ENCODE measurements around the gene HIP1. TPM values are rescaled to one million over a fixed set of nuclear protein-coding genes. Genes with fewer than 3 reads are reported as not detected.

Gene HIP1
- total RNA-seq, 1 donor from 2014 or later: 39.2 TPM

- Mint-ChIP-seq H3K27me3 (ENCODE audit: insufficient read depth, low read depth) (peaks cover 5% of the 10 kb centered on the region), H3K36me3 (peaks cover 41% of the 10 kb centered on the region), H3K4me1 (peaks cover 6% of the 10 kb centered on the region), H3K9me3 (no peaks in the 10 kb centered on the region), H3K4me3 (no peak overlapping the region), H3K27ac (no peak overlapping the region)
- Histone ChIP-seq H2AFZ (replicated peaks) (no peak overlapping the region), H3K36me3 (peaks cover 11% of the 10 kb centered on the region), H4K20me1 (ENCODE audit: low read depth) (no peaks in the 10 kb centered on the region), H3K4me2 (no peak overlapping the region), H3K27me3 (no peaks in the 10 kb centered on the region), H3K9ac (no peak overlapping the region), H3K4me1 (peaks cover under 1% of the 10 kb centered on the region), H3F3A (ENCODE audit: low read depth) (peaks cover 3% of the 10 kb centered on the region), H3K79me2 (ENCODE audit: low read depth) (no peaks in the 10 kb centered on the region), H3K9me3 (ENCODE audit: low read depth) (no peaks in the 10 kb centered on the region), H3K27ac (no peak overlapping the region), H3K4me3 (no peak overlapping the region)
- DNase-seq (ENCODE audit: low spot score): no peak
- no peak for TF ChIP-seq EZH2phosphoT487 (IDR thresholded peaks at IDR 0.05)
- no peak for TF ChIP-seq EZH2 (IDR thresholded peaks at IDR 0.05)
- TF ChIP-seq CTCF (IDR thresholded peaks at IDR 0.05): no peak
These were observed 147.1 kb downstream of the HIP1 start for GRCh38 chr7:75591467-75592255.

- Histone ChIP-seq H3K9me3 (ENCODE audit: low read depth) (no peaks in the 10 kb centered on the region), H3K36me3 (peaks cover 11% of the 10 kb centered on the region), H3K9ac (no peak overlapping the region), H2AFZ (replicated peaks) (no peak overlapping the region), H3K79me2 (ENCODE audit: low read depth) (no peaks in the 10 kb centered on the region), H3K27ac (no peak overlapping the region), H3F3A (ENCODE audit: low read depth) (peaks cover 3% of the 10 kb centered on the region), H3K27me3 (no peaks in the 10 kb centered on the region), H4K20me1 (ENCODE audit: low read depth) (no peaks in the 10 kb centered on the region), H3K4me3 (no peak overlapping the region), H3K4me1 (no peaks in the 10 kb centered on the region), H3K4me2 (no peak overlapping the region)
- no peak overlapping the region for H3K4me3 Mint-ChIP-seq
- DNase-seq (ENCODE audit: low spot score): no peak
- no peaks in the 10 kb centered on the region for H3K9me3 Mint-ChIP-seq
- H3K27ac Mint-ChIP-seq: no peak overlapping the region
- H3K27me3 Mint-ChIP-seq (ENCODE audit: insufficient read depth, low read depth): peaks cover 5% of the 10 kb centered on the region
- TF ChIP-seq CTCF (IDR thresholded peaks at IDR 0.05) (no peak), EZH2phosphoT487 (IDR thresholded peaks at IDR 0.05) (no peak), EZH2 (IDR thresholded peaks at IDR 0.05) (no peak)
- H3K36me3 Mint-ChIP-seq: peaks cover 45% of the 10 kb centered on the region
- peaks cover 6% of the 10 kb centered on the region for H3K4me1 Mint-ChIP-seq
These were observed 148.3 kb downstream of the HIP1 start for GRCh38 chr7:75590373-75591005.

- H3K27ac ChIP-seq: no peak overlapping the region
- Mint-ChIP-seq H3K36me3 (peaks cover 40% of the 10 kb centered on the region), H3K9me3 (no peaks in the 10 kb centered on the region), H3K4me1 (no peaks in the 10 kb centered on the region), H3K27me3 (ENCODE audit: insufficient read depth, low read depth) (no peaks in the 10 kb centered on the region), H3K27ac (no peak overlapping the region), H3K4me3 (no peak overlapping the region)
- H2AFZ ChIP-seq (replicated peaks): no peak overlapping the region
- no peak for DNase-seq (ENCODE audit: low spot score)
- no peak overlapping the region for H3K4me3 ChIP-seq
- no peaks in the 10 kb centered on the region for H3K36me3 ChIP-seq
- H3K27me3 ChIP-seq: no peaks in the 10 kb centered on the region
- no peak overlapping the region for H3K4me2 ChIP-seq
- no peak overlapping the region for H3K9ac ChIP-seq
- H3F3A ChIP-seq (ENCODE audit: low read depth): no peaks in the 10 kb centered on the region
- no peaks in the 10 kb centered on the region for H3K9me3 ChIP-seq (ENCODE audit: low read depth)
- TF ChIP-seq EZH2phosphoT487 (IDR thresholded peaks at IDR 0.05): no peak
- TF ChIP-seq EZH2 (IDR thresholded peaks at IDR 0.05): no peak
- TF ChIP-seq CTCF (IDR thresholded peaks at IDR 0.05): no peak
- H3K79me2 ChIP-seq (ENCODE audit: low read depth): no peaks in the 10 kb centered on the region
- H3K4me1 ChIP-seq: no peaks in the 10 kb centered on the region
- no peaks in the 10 kb centered on the region for H4K20me1 ChIP-seq (ENCODE audit: low read depth)
These were observed 154.4 kb downstream of the HIP1 start for GRCh38 chr7:75584354-75584753.
